IMR-90 (cell line): Measurements from ENCODE around the gene SEMA3C. TPM values are rescaled to one million over a fixed set of nuclear protein-coding genes. Genes with fewer than 3 reads are reported as not detected.

Experiments
- ATAC-seq: fragments of 200-7000 bp; cut with Tn5 transposase; 2 replicates; pipeline ENCODE4 v1.9.1; 2020; ENCODE audit warnings: low read depth, mild to moderate bottlenecking, moderate library complexity
- BruUV-seq: library from RNA; stranded (reverse); fragments of 400-500 nt; replicated peaks from 2 replicates; lab custom pipeline; 2021; lab: Mats Ljungman, UMichigan
- CTCF ChIA-PET: fragments of 300-600 bp; formaldehyde crosslinking; extraction: SDS; loops from one replicate; lab custom pipeline; 2021; ENCODE audit warnings: antibody characterized with exemption; lab: Yijun Ruan, JAX
- POLR2A ChIA-PET: fragments of 300-600 bp; sonication (Branson Sonifier 250); formaldehyde crosslinking; loops from one replicate; lab custom pipeline; 2022; ENCODE audit warnings: antibody characterized with exemption; ENCODE audit not compliant: unreplicated experiment; lab: Charles Lee
- DNase-seq: peaks from one replicate; pipeline ENCODE4 v3.0.0; 2013
- H2AFZ ChIP-seq: replicated peaks from 2 replicates; pipeline ENCODE3; 2013; ENCODE audit warnings: low read length, mild to moderate bottlenecking; ENCODE audit not compliant: poor library complexity
- H2AK5ac ChIP-seq: 2 replicates; pipeline ENCODE4 v1.6.1; 2013; ENCODE audit warnings: low read depth, low read length, inconsistent platforms
- H2AK9ac ChIP-seq: replicated peaks from 2 replicates; pipeline ENCODE3; 2013; ENCODE audit warnings: mild to moderate bottlenecking, low read depth, low read length, moderate library complexity; ENCODE audit not compliant: poor library complexity
- H2BK120ac ChIP-seq: 2 replicates; pipeline ENCODE4 v1.6.1; 2013; ENCODE audit warnings: low read depth, low read length, inconsistent platforms
- H2BK15ac ChIP-seq: 3 replicates; pipeline ENCODE4 v1.6.1; 2013; ENCODE audit warnings: low read depth, low read length, inconsistent platforms
- H2BK20ac ChIP-seq: 2 replicates; pipeline ENCODE4 v1.6.1; 2013; ENCODE audit warnings: low read depth, mild to moderate bottlenecking, inconsistent platforms, low read length, moderate library complexity
- H2BK5ac ChIP-seq: 2 replicates; pipeline ENCODE4 v1.6.1; 2013; ENCODE audit warnings: mild to moderate bottlenecking, low read depth, low read length, inconsistent platforms; ENCODE audit not compliant: poor library complexity, severe bottlenecking
- H3K14ac ChIP-seq: replicated peaks from 2 replicates; pipeline ENCODE4 v1.6.1; 2013; ENCODE audit warnings: low read depth, low read length, inconsistent platforms
- H3K18ac ChIP-seq: 2 replicates; pipeline ENCODE4 v1.6.1; 2013; ENCODE audit warnings: low read depth, low read length, control low read depth
- H3K23ac ChIP-seq: 2 replicates; pipeline ENCODE4 v1.6.1; 2013; ENCODE audit warnings: low read depth, low read length, inconsistent platforms
- H3K27ac ChIP-seq: 2 replicates; pipeline ENCODE4 v1.5.1; 2013; ENCODE audit warnings: mild to moderate bottlenecking, control low read depth, low read length; ENCODE audit not compliant: insufficient read depth
- H3K27me3 ChIP-seq: 2 replicates; pipeline ENCODE4 v1.6.1; 2013; ENCODE audit warnings: low read length; ENCODE audit not compliant: control insufficient read depth, insufficient read depth
- H3K36me3 ChIP-seq: 2 replicates; pipeline ENCODE4 v1.6.1; 2013; ENCODE audit warnings: low read length, mixed read lengths; ENCODE audit not compliant: control insufficient read depth, insufficient read depth
- H3K4ac ChIP-seq: 2 replicates; pipeline ENCODE4 v1.6.1; 2013; ENCODE audit warnings: low read depth, low read length, inconsistent platforms
- H3K4me1 ChIP-seq: 2 replicates; pipeline ENCODE4 v1.6.1; 2013; ENCODE audit warnings: low read length, mixed read lengths; ENCODE audit not compliant: control insufficient read depth, insufficient read depth
- H3K4me2 ChIP-seq: 2 replicates; pipeline ENCODE4 v1.6.1; 2013; ENCODE audit warnings: low read depth, mild to moderate bottlenecking, control low read depth, low read length, moderate library complexity
- H3K4me3 ChIP-seq: 2 replicates; pipeline ENCODE4 v1.5.1; 2013; ENCODE audit warnings: low read depth, mild to moderate bottlenecking, control low read depth, low read length, moderate library complexity; ENCODE audit not compliant: insufficient read depth
- H3K56ac ChIP-seq: 2 replicates; pipeline ENCODE4 v1.6.1; 2013; ENCODE audit warnings: low read length, inconsistent platforms; ENCODE audit not compliant: insufficient read depth; ENCODE audit errors: extremely low read depth
- H3K79me1 ChIP-seq, 2 experiments: 2 replicates each; pipeline ENCODE4 v1.6.1; 2013; ENCODE audit warnings: low read length in 2 of 2, inconsistent platforms in 1 of 2, low read depth in 1 of 2
- H3K9ac ChIP-seq: 2 replicates; pipeline ENCODE4 v1.6.1; 2013; ENCODE audit warnings: low read depth, low read length, control low read depth
- H3K9me1 ChIP-seq: 2 replicates; pipeline ENCODE4 v1.6.1; 2013; ENCODE audit warnings: low read length, inconsistent platforms; ENCODE audit not compliant: insufficient read depth
- H3K9me3 ChIP-seq: 2 replicates; pipeline ENCODE4 v1.6.1; 2013; ENCODE audit warnings: low read length; ENCODE audit not compliant: control insufficient read depth, insufficient read depth
- H4K20me1 ChIP-seq: 2 replicates; pipeline ENCODE4 v1.6.1; 2013; ENCODE audit warnings: low read length, inconsistent platforms; ENCODE audit not compliant: insufficient read depth
- H4K5ac ChIP-seq: 2 replicates; pipeline ENCODE4 v1.6.1; 2013; ENCODE audit warnings: mild to moderate bottlenecking, low read depth, low read length, control low read depth
- H4K8ac ChIP-seq, 2 experiments: 2 replicates each; pipeline ENCODE4 v1.6.1; 2013; ENCODE audit warnings: low read depth in 2 of 2, low read length in 2 of 2, control low read depth in 1 of 2, inconsistent platforms in 1 of 2
- H4K91ac ChIP-seq: 2 replicates; pipeline ENCODE4 v1.6.1; 2013; ENCODE audit warnings: low read depth, low read length, inconsistent platforms; ENCODE audit not compliant: insufficient read depth
- BHLHE40 ChIP-seq: fragments of 150-350 bp; IDR thresholded peaks from 2 replicates; pipeline ENCODE4 v1.6.1; 2016; ENCODE audit warnings: mild to moderate bottlenecking, low read depth, low read length
- CEBPB ChIP-seq: IDR thresholded peaks from 2 replicates; pipeline ENCODE4 v1.6.1; 2012; ENCODE audit warnings: low read depth, low read length, improper control_type of control experiment
- FOS ChIP-seq: fragments of 150-350 bp; IDR thresholded peaks from 2 replicates; pipeline ENCODE4 v1.6.1; 2016; ENCODE audit warnings: low read depth, low read length
- MAFK ChIP-seq: IDR thresholded peaks from 2 replicates; pipeline ENCODE4 v1.6.1; 2012; ENCODE audit warnings: low read depth, low read length, improper control_type of control experiment
- MXI1 ChIP-seq: IDR thresholded peaks from 2 replicates; pipeline ENCODE4 v1.6.1; 2012; ENCODE audit warnings: low read depth, mild to moderate bottlenecking, low read length, moderate library complexity, borderline replicate concordance
- POLR2A ChIP-seq: IDR thresholded peaks from 2 replicates; pipeline ENCODE4 v1.6.1; 2012; ENCODE audit warnings: mild to moderate bottlenecking, low read depth, low read length
- RAD21 ChIP-seq: IDR thresholded peaks from 2 replicates; pipeline ENCODE4 v1.6.1; 2012; ENCODE audit warnings: low read length, improper control_type of control experiment
- RFX5 ChIP-seq: IDR thresholded peaks from 2 replicates; pipeline ENCODE4 v1.8.0; 2012; ENCODE audit warnings: low read depth, mild to moderate bottlenecking, low read length, moderate library complexity
- SMC3 ChIP-seq: fragments of 150-350 bp; IDR thresholded peaks from 2 replicates; pipeline ENCODE4 v1.6.1; 2016; ENCODE audit warnings: low read depth, mild to moderate bottlenecking, antibody characterized with exemption, low read length, moderate library complexity
- USF2 ChIP-seq: fragments of 150-350 bp; IDR thresholded peaks from 2 replicates; pipeline ENCODE4 v1.6.1; 2017; ENCODE audit warnings: mild to moderate bottlenecking, antibody characterized with exemption, low read length, low read depth
- WGBS, 2 experiments: methylation state at CpG; one replicate each; pipeline versions ENCODE4 v1.1.5 to v1.1.7; 2013; ENCODE audit warnings: missing lambda C conversion rate in 2 of 2; ENCODE audit not compliant: insufficient read length in 1 of 2; ENCODE audit errors: extremely low coverage in 2 of 2; 5-methylcytosine and 5-hydroxymethylcytosine counted together
- dilution Hi-C: fragments of 300-500 bp; cut with HindIII; formaldehyde crosslinking; loops from one replicate; pipeline ENCODE4 v1.14.3; 2018; ENCODE audit warnings: low sequenced_read_pairs; ENCODE audit not compliant: unreplicated experiment
- in situ Hi-C: fragments of 300-500 bp; cut with MboI; formaldehyde crosslinking; loops from 3 replicates; pipeline ENCODE4 v1.14.3; 2019; ENCODE audit warnings: low sequenced_read_pairs, inconsistent platforms, mixed read lengths
- intact Hi-C: fragments of 100-400 bp; cut with micrococcal nuclease; formaldehyde crosslinking; loops from 2 replicates; pipeline ENCODE4 v1.10.0; 2022
- polyA plus RNA-seq, 3 experiments: library from polyadenylated mRNA; depleted of rRNA; stranded (reverse); fragments of >200 nt; gene quantifications; 2 replicates each; pipeline ENCODE4 v1.2.3, GENCODE V29; 2012; ENCODE audit warnings: low replicate concordance in 1 of 3
- total RNA-seq: library from RNA; depleted of rRNA; stranded (reverse); fragments of >200 nt; gene quantifications from 2 replicates; pipeline ENCODE4 v1.2.3, GENCODE V29; 2012
- TF ChIP-seq, protein P1 (sequence below): conservative IDR thresholded peaks from 2 replicates; pipeline ENCODE4 v1.5.1; 2012; ENCODE audit warnings: mild to moderate bottlenecking, low read depth, low read length, improper control_type of control experiment

The SEMA3C gene
- total and polyA plus RNA-seq, 2 of the 4 experiments (the other 2 are of a cell fraction), result 21.2 to 97.1 TPM

DNA sequence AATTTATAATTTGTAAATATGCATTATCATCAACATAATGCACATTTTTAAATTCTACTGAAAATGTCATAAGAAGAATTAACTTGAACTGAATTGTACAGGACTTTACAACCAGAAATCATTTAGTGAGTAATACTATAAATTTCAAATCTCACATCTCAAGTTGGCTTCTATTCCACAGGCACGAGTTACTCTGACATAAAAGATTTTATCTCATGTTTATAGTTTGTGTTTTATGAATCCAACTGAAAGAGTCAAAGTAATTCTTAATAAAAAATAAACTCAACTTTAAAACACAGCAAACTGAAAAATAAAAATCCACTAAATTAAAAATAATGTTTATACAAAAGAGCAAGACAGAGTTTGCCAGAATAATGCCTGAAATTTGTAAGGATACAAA, 151.2 kb downstream of the SEMA3C start:
- Histone ChIP-seq H3K27ac (no peak overlapping the region), H4K8ac (no peak overlapping the region), H2AK9ac (no peak overlapping the region), H3K56ac (no peak overlapping the region), H3K27me3 (no peaks in the 10 kb centered on the region), H3K14ac (no peak overlapping the region), H3K36me3 (no peaks in the 10 kb centered on the region; the same call in 1 of the 2 replicates), H2AFZ (no peak overlapping the region), H2BK15ac (no peak overlapping the region), H3K79me1 (no peaks in the 10 kb centered on the region; a peak in 1 of 4 replicates), H2BK120ac (no peak overlapping the region), H3K4me2 (no peak overlapping the region), H3K4ac (no peak overlapping the region), H3K9me1 (peaks cover 6% of the 10 kb centered on the region), H3K18ac (no peak overlapping the region), H2AK5ac (no peak overlapping the region), H2BK20ac (no peak overlapping the region), H2BK5ac (no peak overlapping the region), H3K4me3 (no peak overlapping the region), H4K91ac (no peak overlapping the region), H3K23ac (no peak overlapping the region), H3K9me3 (no peaks in the 10 kb centered on the region), H4K5ac (no peak overlapping the region), H3K9ac (no peak overlapping the region), H3K4me1 (peaks cover 7% of the 10 kb centered on the region; the same call in 1 of the 2 replicates), H4K20me1 (no peaks in the 10 kb centered on the region)
- DNase-seq (no peak), ATAC-seq (no peak)
- in situ Hi-C loops, result no loop called here
- TF ChIP-seq, protein P1, sequence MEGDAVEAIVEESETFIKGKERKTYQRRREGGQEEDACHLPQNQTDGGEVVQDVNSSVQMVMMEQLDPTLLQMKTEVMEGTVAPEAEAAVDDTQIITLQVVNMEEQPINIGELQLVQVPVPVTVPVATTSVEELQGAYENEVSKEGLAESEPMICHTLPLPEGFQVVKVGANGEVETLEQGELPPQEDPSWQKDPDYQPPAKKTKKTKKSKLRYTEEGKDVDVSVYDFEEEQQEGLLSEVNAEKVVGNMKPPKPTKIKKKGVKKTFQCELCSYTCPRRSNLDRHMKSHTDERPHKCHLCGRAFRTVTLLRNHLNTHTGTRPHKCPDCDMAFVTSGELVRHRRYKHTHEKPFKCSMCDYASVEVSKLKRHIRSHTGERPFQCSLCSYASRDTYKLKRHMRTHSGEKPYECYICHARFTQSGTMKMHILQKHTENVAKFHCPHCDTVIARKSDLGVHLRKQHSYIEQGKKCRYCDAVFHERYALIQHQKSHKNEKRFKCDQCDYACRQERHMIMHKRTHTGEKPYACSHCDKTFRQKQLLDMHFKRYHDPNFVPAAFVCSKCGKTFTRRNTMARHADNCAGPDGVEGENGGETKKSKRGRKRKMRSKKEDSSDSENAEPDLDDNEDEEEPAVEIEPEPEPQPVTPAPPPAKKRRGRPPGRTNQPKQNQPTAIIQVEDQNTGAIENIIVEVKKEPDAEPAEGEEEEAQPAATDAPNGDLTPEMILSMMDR, result no peak
- TF ChIP-seq RFX5, result no peak
- TF ChIP-seq SMC3, result no peak
- no peak for TF ChIP-seq CEBPB
- no peak for TF ChIP-seq USF2
- TF ChIP-seq MAFK, result no peak
- TF ChIP-seq POLR2A, result no peak
- TF ChIP-seq BHLHE40, result no peak
- no peak for TF ChIP-seq FOS
- no peak for TF ChIP-seq RAD21
- no peak for TF ChIP-seq MXI1
- dilution Hi-C loops, result no loop called here
- CTCF ChIA-PET, result no interaction called here
- POLR2A ChIA-PET, result no interaction called here
- intact Hi-C loops, result no loop called here
- WGBS, 2 experiments, result no CpG with 5 or more reads among the region's 1 CpG
- BruUV-seq, result no TSS peak
